K562 (cell line): ENCODE data around the gene IGFL1. TPM values are rescaled to one million over a fixed set of nuclear protein-coding genes. Genes with fewer than 3 reads are reported as not detected.

Experiments used
- BDP1 ChIP-seq: IDR thresholded peaks from 3 replicates; pipeline ENCODE4 v1.6.1; 2011; ENCODE audit not compliant: insufficient read length, insufficient read depth
- C11orf30 ChIP-seq: fragments of 450-650 bp; IDR thresholded peaks from 2 replicates; pipeline ENCODE4 v1.6.1; 2016; ENCODE audit warnings: low read depth, mild to moderate bottlenecking
- DMBX1 ChIP-seq: fragments of 250-450 bp; sonication (Bioruptor Pico); IDR thresholded peaks from 2 replicates; pipeline ENCODE4 v1.8.0; 2022; ENCODE audit warnings: inconsistent platforms, mild to moderate bottlenecking, moderate library complexity, borderline replicate concordance
- E2F3 ChIP-seq: fragments of 250-450 bp; sonication (Bioruptor Pico); IDR thresholded peaks from 2 replicates; pipeline ENCODE4 v1.4.0; 2020; ENCODE audit warnings: mild to moderate bottlenecking
- FOXK2 ChIP-seq, 2 experiments: fragments of 450-650 bp; IDR thresholded peaks in 1 of 2; conservative IDR thresholded peaks in 1 of 2; 2 replicates each; pipeline ENCODE4 v1.6.1; 2016; ENCODE audit warnings: low read depth in 2 of 2, mild to moderate bottlenecking in 1 of 2
- HNRNPH1 ChIP-seq: fragments of 200-400 bp; formaldehyde crosslinking; optimal IDR thresholded peaks from 2 replicates; pipeline ENCODE3; 2017; ENCODE audit warnings: low read depth, mild to moderate bottlenecking, low read length, moderate library complexity
- MXD1 ChIP-seq: fragments of 250-450 bp; sonication (Bioruptor Pico); IDR thresholded peaks from 2 replicates; pipeline ENCODE4 v1.8.0; 2021; ENCODE audit warnings: borderline replicate concordance, mild to moderate bottlenecking, moderate library complexity; ENCODE audit not compliant: poor library complexity, severe bottlenecking
- TRIM24 ChIP-seq, 2 experiments: fragments of 450-650 bp; IDR thresholded peaks; 2 replicates each; pipeline ENCODE4 v1.6.1; 2016
- XRCC4 ChIP-seq: IDR thresholded peaks from one replicate; pipeline ENCODE4 v1.6.1; 2011; ENCODE audit not compliant: insufficient read depth, insufficient read length; ENCODE audit errors: extremely low read depth
- ZBTB8A ChIP-seq: fragments of 450-650 bp; IDR thresholded peaks from 2 replicates; pipeline ENCODE4 v1.6.1; 2018; ENCODE audit warnings: mild to moderate bottlenecking, moderate library complexity; ENCODE audit not compliant: partially characterized antibody
- ZNF583 ChIP-seq: fragments of 250-450 bp; sonication (Bioruptor Pico); IDR thresholded peaks from 2 replicates; pipeline ENCODE4 v1.4.0; 2020
- ZNF696 ChIP-seq: fragments of 250-450 bp; sonication (Bioruptor Pico); conservative IDR thresholded peaks from 2 replicates; pipeline ENCODE4 v1.4.0; 2020; ENCODE audit warnings: mild to moderate bottlenecking, moderate library complexity
- polyA plus RNA-seq, 8 experiments: library from polyadenylated mRNA; depleted of rRNA in 4 of 8; stranded (reverse) in 5 of 8; unstranded in 3 of 8; fragments of >200 nt; fragmentation: Nextera tagmentation in 2 of 8; fragmentation: Illumina TruSeq in 1 of 8; extraction: Ambion mirVana in 2 of 8; extraction: Trizol in 1 of 8; gene quantifications; 2 replicates each; pipeline versions ENCODE4 v1.2.1 to v1.2.3, GENCODE V29; 2011 to 2014; ENCODE audit warnings: inconsistent platforms in 1 of 8, missing spikeins in 1 of 8
- total RNA-seq, 7 experiments: library from RNA; depleted of rRNA in 6 of 7; stranded (reverse); fragments of >200 nt in 6 of 7; fragmentation: Illumina TruSeq in 2 of 7; extraction: Trizol in 2 of 7; gene quantifications; 2 replicates each; pipeline versions ENCODE4 v1.2.1 to v1.2.3, GENCODE V29; 2011 to 2021; ENCODE audit warnings: low replicate concordance in 1 of 7
- TF ChIP-seq, protein P1 (sequence below): sonication (generic); formaldehyde crosslinking; IDR thresholded peaks from 2 replicates; pipeline ENCODE4 v1.8.1; 2023; ENCODE audit warnings: mild to moderate bottlenecking, missing genetic modification reagents
- TF ChIP-seq, protein P2 (sequence below): fragments of 450-650 bp; IDR thresholded peaks from 2 replicates; pipeline ENCODE4 v1.6.1; 2014; ENCODE audit warnings: low read depth, mild to moderate bottlenecking, moderate library complexity, borderline replicate concordance
- TF ChIP-seq, protein P3 (sequence below): sonication (generic); formaldehyde crosslinking; IDR thresholded peaks from 2 replicates; pipeline ENCODE4 v1.8.1; 2023; ENCODE audit warnings: missing genetic modification reagents, mild to moderate bottlenecking, borderline replicate concordance
- TF ChIP-seq, protein P4 (sequence below): fragments of 450-650 bp; IDR thresholded peaks from 2 replicates; pipeline ENCODE4 v1.6.1; 2017; ENCODE audit warnings: antibody characterized with exemption

Gene IGFL1
- total and polyA plus RNA-seq, 9 of the 15 experiments (the other 6 are each of a cell fraction or from before 2014, with no cell fraction given), result not detected

- TF ChIP-seq, protein P1, sequence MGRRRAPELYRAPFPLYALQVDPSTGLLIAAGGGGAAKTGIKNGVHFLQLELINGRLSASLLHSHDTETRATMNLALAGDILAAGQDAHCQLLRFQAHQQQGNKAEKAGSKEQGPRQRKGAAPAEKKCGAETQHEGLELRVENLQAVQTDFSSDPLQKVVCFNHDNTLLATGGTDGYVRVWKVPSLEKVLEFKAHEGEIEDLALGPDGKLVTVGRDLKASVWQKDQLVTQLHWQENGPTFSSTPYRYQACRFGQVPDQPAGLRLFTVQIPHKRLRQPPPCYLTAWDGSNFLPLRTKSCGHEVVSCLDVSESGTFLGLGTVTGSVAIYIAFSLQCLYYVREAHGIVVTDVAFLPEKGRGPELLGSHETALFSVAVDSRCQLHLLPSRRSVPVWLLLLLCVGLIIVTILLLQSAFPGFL (CRISPR knock-in tag), result no peak
- TF ChIP-seq, protein P2, sequence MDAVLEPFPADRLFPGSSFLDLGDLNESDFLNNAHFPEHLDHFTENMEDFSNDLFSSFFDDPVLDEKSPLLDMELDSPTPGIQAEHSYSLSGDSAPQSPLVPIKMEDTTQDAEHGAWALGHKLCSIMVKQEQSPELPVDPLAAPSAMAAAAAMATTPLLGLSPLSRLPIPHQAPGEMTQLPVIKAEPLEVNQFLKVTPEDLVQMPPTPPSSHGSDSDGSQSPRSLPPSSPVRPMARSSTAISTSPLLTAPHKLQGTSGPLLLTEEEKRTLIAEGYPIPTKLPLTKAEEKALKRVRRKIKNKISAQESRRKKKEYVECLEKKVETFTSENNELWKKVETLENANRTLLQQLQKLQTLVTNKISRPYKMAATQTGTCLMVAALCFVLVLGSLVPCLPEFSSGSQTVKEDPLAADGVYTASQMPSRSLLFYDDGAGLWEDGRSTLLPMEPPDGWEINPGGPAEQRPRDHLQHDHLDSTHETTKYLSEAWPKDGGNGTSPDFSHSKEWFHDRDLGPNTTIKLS, result no peak
- TF ChIP-seq ZBTB8A (no peak), E2F3 (0 out of 2 replicates have a peak, but pooled peaks have one; percentile 39), ZNF583 (peak; percentile 98), ZNF696 (CRISPR knock-in tag) (no peak), XRCC4 (no peak), FOXK2 (conservative IDR thresholded peaks at IDR 0.05 in 1 of 2, IDR thresholded peaks at IDR 0.05 in 1 of 2; ENCODE audit: low read depth in 2 of 2) (peak; percentile 49 to 55; a peak in 2 of 4 replicates), DMBX1 (peak; percentile 91; the same call in 1 of the 2 replicates), C11orf30 (no peak), MXD1 (CRISPR knock-in tag) (no peak), BDP1 (no peak), TRIM24 (IDR thresholded peaks at IDR 0.05) (peak in 1 of 2 experiments; percentile 55; a peak in 1 of 4 replicates), HNRNPH1 (no peak)
- TF ChIP-seq, protein P3, sequence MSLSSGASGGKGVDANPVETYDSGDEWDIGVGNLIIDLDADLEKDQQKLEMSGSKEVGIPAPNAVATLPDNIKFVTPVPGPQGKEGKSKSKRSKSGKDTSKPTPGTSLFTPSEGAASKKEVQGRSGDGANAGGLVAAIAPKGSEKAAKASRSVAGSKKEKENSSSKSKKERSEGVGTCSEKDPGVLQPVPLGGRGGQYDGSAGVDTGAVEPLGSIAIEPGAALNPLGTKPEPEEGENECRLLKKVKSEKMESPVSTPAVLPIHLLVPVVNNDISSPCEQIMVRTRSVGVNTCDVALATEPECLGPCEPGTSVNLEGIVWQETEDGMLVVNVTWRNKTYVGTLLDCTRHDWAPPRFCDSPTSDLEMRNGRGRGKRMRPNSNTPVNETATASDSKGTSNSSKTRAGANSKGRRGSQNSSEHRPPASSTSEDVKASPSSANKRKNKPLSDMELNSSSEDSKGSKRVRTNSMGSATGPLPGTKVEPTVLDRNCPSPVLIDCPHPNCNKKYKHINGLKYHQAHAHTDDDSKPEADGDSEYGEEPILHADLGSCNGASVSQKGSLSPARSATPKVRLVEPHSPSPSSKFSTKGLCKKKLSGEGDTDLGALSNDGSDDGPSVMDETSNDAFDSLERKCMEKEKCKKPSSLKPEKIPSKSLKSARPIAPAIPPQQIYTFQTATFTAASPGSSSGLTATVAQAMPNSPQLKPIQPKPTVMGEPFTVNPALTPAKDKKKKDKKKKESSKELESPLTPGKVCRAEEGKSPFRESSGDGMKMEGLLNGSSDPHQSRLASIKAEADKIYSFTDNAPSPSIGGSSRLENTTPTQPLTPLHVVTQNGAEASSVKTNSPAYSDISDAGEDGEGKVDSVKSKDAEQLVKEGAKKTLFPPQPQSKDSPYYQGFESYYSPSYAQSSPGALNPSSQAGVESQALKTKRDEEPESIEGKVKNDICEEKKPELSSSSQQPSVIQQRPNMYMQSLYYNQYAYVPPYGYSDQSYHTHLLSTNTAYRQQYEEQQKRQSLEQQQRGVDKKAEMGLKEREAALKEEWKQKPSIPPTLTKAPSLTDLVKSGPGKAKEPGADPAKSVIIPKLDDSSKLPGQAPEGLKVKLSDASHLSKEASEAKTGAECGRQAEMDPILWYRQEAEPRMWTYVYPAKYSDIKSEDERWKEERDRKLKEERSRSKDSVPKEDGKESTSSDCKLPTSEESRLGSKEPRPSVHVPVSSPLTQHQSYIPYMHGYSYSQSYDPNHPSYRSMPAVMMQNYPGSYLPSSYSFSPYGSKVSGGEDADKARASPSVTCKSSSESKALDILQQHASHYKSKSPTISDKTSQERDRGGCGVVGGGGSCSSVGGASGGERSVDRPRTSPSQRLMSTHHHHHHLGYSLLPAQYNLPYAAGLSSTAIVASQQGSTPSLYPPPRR, result peak; percentile 73; the same call in 1 of the 2 replicates
- TF ChIP-seq, protein P4, sequence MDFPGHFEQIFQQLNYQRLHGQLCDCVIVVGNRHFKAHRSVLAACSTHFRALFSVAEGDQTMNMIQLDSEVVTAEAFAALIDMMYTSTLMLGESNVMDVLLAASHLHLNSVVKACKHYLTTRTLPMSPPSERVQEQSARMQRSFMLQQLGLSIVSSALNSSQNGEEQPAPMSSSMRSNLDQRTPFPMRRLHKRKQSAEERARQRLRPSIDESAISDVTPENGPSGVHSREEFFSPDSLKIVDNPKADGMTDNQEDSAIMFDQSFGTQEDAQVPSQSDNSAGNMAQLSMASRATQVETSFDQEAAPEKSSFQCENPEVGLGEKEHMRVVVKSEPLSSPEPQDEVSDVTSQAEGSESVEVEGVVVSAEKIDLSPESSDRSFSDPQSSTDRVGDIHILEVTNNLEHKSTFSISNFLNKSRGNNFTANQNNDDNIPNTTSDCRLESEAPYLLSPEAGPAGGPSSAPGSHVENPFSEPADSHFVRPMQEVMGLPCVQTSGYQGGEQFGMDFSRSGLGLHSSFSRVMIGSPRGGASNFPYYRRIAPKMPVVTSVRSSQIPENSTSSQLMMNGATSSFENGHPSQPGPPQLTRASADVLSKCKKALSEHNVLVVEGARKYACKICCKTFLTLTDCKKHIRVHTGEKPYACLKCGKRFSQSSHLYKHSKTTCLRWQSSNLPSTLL, result no peak
These were observed 26.4 kb upstream of the IGFL1 start (continued) for GRCh38 chr19:46202872-46203860.
